IPS DF 6.9 (cell line): ENCODE results near the gene RCOR2.
"Not testable (repeated sequence)": the region's sequence is repeated elsewhere in the genome, so short reads cannot be mapped to it uniquely, and the experiment has no call there.

Experiments used
- DNase-seq: peaks from one replicate; pipeline ENCODE4 v3.0.0-alpha.2; 2013; ENCODE audit warnings: low read depth, low spot score
- H3K27ac ChIP-seq: one replicate; pipeline ENCODE4 v1.5.1; 2013; ENCODE audit warnings: low read length, control low read depth
- H3K27me3 ChIP-seq: 2 replicates; pipeline ENCODE4 v1.6.1; 2013; ENCODE audit warnings: mild to moderate bottlenecking, low read length; ENCODE audit not compliant: control insufficient read depth, insufficient read depth
- H3K36me3 ChIP-seq: 2 replicates; pipeline ENCODE4 v1.6.1; 2013; ENCODE audit warnings: low read length; ENCODE audit not compliant: control insufficient read depth, insufficient read depth
- H3K4me1 ChIP-seq: 2 replicates; pipeline ENCODE4 v1.6.1; 2013; ENCODE audit warnings: low read length; ENCODE audit not compliant: control insufficient read depth, insufficient read depth
- H3K4me3 ChIP-seq: 2 replicates; pipeline ENCODE4 v1.5.1; 2013; ENCODE audit warnings: mild to moderate bottlenecking, low read length
- H3K9me3 ChIP-seq: 2 replicates; pipeline ENCODE4 v1.6.1; 2013; ENCODE audit warnings: low read length, inconsistent platforms; ENCODE audit not compliant: control insufficient read depth, insufficient read depth
- WGBS: extraction: QIAGEN DNeasy Blood & Tissue Kit; methylation state at CpG from one replicate; pipeline ENCODE4 v1.1.7; 2013; ENCODE audit warnings: mixed read lengths, missing lambda C conversion rate; ENCODE audit not compliant: insufficient read length, insufficient coverage; 5-methylcytosine and 5-hydroxymethylcytosine counted together

RCOR2 gene

GRCh38 chr11:63868399-63869064 lies 48.4 kb downstream of the RCOR2 start:
- no CpG with 5 or more reads among the region's 9 CpGs for WGBS
- H3K27ac ChIP-seq, result no peak overlapping the region
- H3K9me3 ChIP-seq, result no peaks in the 10 kb centered on the region
- DNase-seq, result no peak
- no peaks in the 10 kb centered on the region for H3K36me3 ChIP-seq
- no peak overlapping the region for H3K4me3 ChIP-seq
- no peaks in the 10 kb centered on the region; the same call in none of the 2 replicates for H3K4me1 ChIP-seq
- H3K27me3 ChIP-seq, result no peaks in the 10 kb centered on the region

GRCh38 chr11:63867511-63867910 lies 49.5 kb downstream of the RCOR2 start:
- no peaks in the 10 kb centered on the region for H3K36me3 ChIP-seq
- no peak for DNase-seq
- no CpG with 5 or more reads among the region's 4 CpGs for WGBS
- no peak overlapping the region for H3K27ac ChIP-seq
- no peaks in the 10 kb centered on the region for H3K9me3 ChIP-seq
- H3K4me3 ChIP-seq, result no peak overlapping the region
- no peaks in the 10 kb centered on the region for H3K27me3 ChIP-seq
- H3K4me1 ChIP-seq, result peaks cover 2% of the 10 kb centered on the region

- H3K27me3 ChIP-seq, result no peaks in the 10 kb centered on the region
- DNase-seq, result no peak
- no peaks in the 10 kb centered on the region for H3K9me3 ChIP-seq
- no CpG with 5 or more reads among the region's 4 CpGs for WGBS
- no peak overlapping the region for H3K4me3 ChIP-seq
- H3K4me1 ChIP-seq, result peaks cover 2% of the 10 kb centered on the region
- no peak overlapping the region for H3K27ac ChIP-seq
- no peaks in the 10 kb centered on the region for H3K36me3 ChIP-seq
These were observed 50.8 kb downstream of the RCOR2 start for GRCh38 chr11:63866211-63866610.

- H3K4me1 ChIP-seq, result not testable (repeated sequence)
These were observed 53.3 kb downstream of the RCOR2 start for GRCh38 chr11:63863620-63864019.

GRCh38 chr11:63862923-63863322 lies 54.0 kb downstream of the RCOR2 start:
- Histone ChIP-seq H3K4me1 (peaks cover 2% of the 10 kb centered on the region; the same call in 1 of the 2 replicates), H3K9me3 (no peaks in the 10 kb centered on the region), H3K4me3 (no peak overlapping the region), H3K27me3 (no peaks in the 10 kb centered on the region), H3K36me3 (no peaks in the 10 kb centered on the region), H3K27ac (no peak overlapping the region)
- no CpG with 5 or more reads among the region's 4 CpGs for WGBS
- DNase-seq, result no peak

More at GRCh38 chr11:63863620-63864019, 53.3 kb downstream of the RCOR2 start:
- no CpG with 5 or more reads among the region's 6 CpGs for WGBS
- H3K36me3 ChIP-seq, H3K4me3 ChIP-seq, H3K27ac ChIP-seq, H3K9me3 ChIP-seq, H3K27me3 ChIP-seq, DNase-seq: not testable (repeated sequence)
